ENCODE measurements around the gene PKD2.
"Not testable (repeated sequence)": the region's sequence is repeated elsewhere in the genome, so short reads cannot be mapped to it uniquely, and the experiment has no call there.

Gene PKD2

GRCh38 chr4:88107406-88108107 is 100.1 kb downstream of the PKD2 start:
- DNase-seq (ENCODE audit: insufficient read length, low spot score) = no peak
- no peak for FAIRE-seq

DNA sequence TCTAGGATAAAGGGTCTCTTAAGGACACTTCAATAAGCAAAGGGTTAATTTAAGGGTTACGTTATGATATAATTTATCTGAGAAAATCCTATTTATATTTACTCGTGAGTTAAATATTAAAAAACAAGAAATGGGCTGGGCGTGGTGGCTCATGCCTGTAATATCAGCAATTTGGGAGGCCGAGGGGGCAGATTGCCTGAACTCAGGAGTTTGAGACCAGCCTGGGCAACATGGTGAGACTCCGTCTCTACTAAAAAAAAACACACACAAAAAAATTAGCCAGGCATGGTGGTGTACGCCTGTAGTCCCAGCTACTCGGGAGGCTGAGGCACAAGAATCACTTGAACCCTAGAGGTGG is 100.7 kb downstream of the PKD2 start:
- not testable (repeated sequence) for FAIRE-seq; DNase-seq (ENCODE audit: insufficient read length, low spot score)

- no peak for FAIRE-seq
- DNase-seq (ENCODE audit: insufficient read length, low spot score) = no peak
Observed at GRCh38 chr4:88108747-88109122, 101.3 kb downstream of the PKD2 start.

DNA sequence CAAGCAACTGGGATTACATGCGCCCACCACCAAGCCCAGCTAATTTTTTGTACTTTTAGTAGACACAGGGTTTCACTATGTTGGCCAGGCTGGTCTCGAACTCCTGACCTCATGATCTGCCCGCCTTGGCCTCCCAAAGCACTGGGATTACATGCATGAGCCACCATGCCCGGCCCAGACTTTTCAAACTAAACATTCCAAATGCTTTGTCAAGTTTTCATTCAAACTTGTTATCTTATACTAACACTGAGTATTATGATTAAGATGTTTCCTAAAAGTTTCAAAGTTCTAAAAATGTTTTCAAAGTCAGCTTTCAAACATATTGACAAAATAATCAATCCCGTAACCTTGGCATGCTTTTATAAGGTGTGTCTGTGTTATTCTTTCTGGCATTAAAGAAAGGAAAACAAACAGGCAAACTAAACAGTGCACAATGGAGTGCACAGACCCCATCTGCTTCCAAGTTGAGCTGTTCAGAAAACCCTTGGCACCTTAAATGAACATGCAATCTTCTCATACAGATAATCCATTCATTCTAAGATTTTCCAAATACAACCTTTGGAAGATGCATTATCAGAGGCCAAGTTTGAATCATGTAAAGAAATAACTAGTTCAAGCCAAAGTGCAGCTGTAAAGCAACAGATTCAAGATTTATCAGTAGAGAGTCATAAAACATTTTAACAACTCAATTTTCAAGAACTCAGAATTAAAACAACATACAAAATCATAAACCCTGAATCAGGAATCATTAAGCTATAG is 101.9 kb downstream of the PKD2 start:
- no peak for FAIRE-seq
- no peak for DNase-seq (ENCODE audit: insufficient read length, low spot score)

DNA sequence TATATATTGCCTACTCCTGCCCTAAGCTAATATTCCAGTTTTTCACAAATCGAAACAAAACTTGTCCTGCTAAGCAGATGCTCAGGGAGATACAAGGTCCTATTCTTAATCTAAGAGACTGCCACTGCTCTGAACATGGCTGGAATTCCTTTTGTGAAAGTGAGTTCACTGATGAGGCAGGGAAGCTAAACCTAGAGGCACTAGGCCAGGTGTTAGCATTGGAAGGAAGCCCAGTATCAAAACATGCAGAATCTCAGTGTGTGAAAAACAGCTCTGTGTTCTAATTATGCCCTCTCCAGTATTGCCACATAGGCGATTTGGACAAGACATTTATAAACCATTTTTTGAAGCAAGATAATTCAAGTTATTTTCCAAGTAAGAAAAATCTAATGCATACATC is 103.4 kb downstream of the PKD2 start:
- FAIRE-seq (no peak), DNase-seq (ENCODE audit: insufficient read length, low spot score) (no peak)

GRCh38 chr4:88112856-88113255 is 105.4 kb downstream of the PKD2 start:
- DNase-seq (ENCODE audit: insufficient read length, low spot score) = no peak
- no peak for FAIRE-seq

GRCh38 chr4:88115587-88115986 is 108.2 kb downstream of the PKD2 start:
- FAIRE-seq = no peak

DNA sequence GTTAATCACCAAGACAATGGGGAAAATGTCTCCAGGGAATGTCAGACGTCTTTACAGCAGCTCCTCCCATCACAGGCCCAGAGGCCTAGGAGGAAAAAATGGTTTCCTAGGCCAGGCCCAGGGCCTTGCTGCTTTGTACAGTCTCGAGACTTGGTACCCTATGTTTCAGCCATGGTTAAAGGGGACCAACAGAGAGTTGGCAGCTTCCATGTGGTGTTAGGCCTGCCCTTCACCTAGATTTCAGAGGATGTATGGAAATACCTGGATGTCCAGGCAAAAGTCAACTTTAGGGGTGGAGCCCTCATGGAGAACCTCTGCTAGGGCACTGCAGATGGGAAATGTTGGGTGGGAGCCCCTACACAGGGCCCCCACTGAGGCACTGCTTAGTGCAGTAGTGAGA is 112.5 kb downstream of the PKD2 start:
- DNase-seq (ENCODE audit: insufficient read length, low spot score) (no peak), FAIRE-seq (no peak)

More at GRCh38 chr4:88115587-88115986, 108.2 kb downstream of the PKD2 start:
- DNase-seq (ENCODE audit: insufficient read length, low spot score) = no peak

GRCh38 chr4:88122260-88122659 is 114.8 kb downstream of the PKD2 start:
- DNase-seq (ENCODE audit: insufficient read length, low spot score); FAIRE-seq: not testable (repeated sequence)
